Endodermal cell (in vitro differentiated cells): ENCODE data around the gene LRRC3. TPM values are rescaled to one million over a fixed set of nuclear protein-coding genes. Genes with fewer than 3 reads are reported as not detected.

Source experiments
- DNase-seq: peaks from one replicate; pipeline ENCODE4 v3.0.0-alpha.2; 2017
- H3K27ac ChIP-seq: 2 replicates; pipeline ENCODE4 v1.5.1; 2013; ENCODE audit warnings: mild to moderate bottlenecking, low read depth, low read length, moderate library complexity
- H3K27me3 ChIP-seq: 2 replicates; pipeline ENCODE4 v1.6.1; 2013; ENCODE audit warnings: mild to moderate bottlenecking, low read length, moderate library complexity; ENCODE audit not compliant: insufficient read depth, control insufficient read depth, poor library complexity, severe bottlenecking
- H3K36me3 ChIP-seq: 2 replicates; pipeline ENCODE4 v1.7.0; 2013; ENCODE audit warnings: mild to moderate bottlenecking, low read length, moderate library complexity; ENCODE audit not compliant: control insufficient read depth, insufficient read depth
- H3K4me1 ChIP-seq: one replicate; pipeline ENCODE4 v1.7.0; 2013; ENCODE audit warnings: low read length; ENCODE audit not compliant: control insufficient read depth, insufficient read depth
- H3K4me3 ChIP-seq: 2 replicates; pipeline ENCODE4 v1.5.1; 2013; ENCODE audit warnings: mild to moderate bottlenecking, low read length, moderate library complexity
- H3K9ac ChIP-seq: 2 replicates; pipeline ENCODE4 v1.6.1; 2013; ENCODE audit warnings: mild to moderate bottlenecking, low read length, moderate library complexity; ENCODE audit not compliant: poor library complexity, severe bottlenecking; ENCODE audit errors: extremely low read depth
- H3K9me3 ChIP-seq: 2 replicates; pipeline ENCODE4 v1.6.1; 2013; ENCODE audit warnings: mild to moderate bottlenecking, low read length, moderate library complexity; ENCODE audit not compliant: control insufficient read depth
- H3K27ac Mint-ChIP-seq: 2 replicates; pipeline ENCODE4 v1.8.0; 2020; ENCODE audit warnings: mixed read lengths
- H3K27me3 Mint-ChIP-seq: 2 replicates; pipeline ENCODE4 v1.8.0; 2021; ENCODE audit warnings: mild to moderate bottlenecking, mixed read lengths; ENCODE audit not compliant: insufficient read depth
- H3K36me3 Mint-ChIP-seq: 2 replicates; pipeline ENCODE4 v1.8.0; 2020; ENCODE audit warnings: low read depth, mixed read lengths
- H3K4me1 Mint-ChIP-seq: 2 replicates; pipeline ENCODE4 v1.8.0; 2020; ENCODE audit warnings: mixed read lengths
- H3K4me3 Mint-ChIP-seq: 2 replicates; pipeline ENCODE4 v1.8.0; 2020; ENCODE audit warnings: mild to moderate bottlenecking, moderate library complexity, mixed read lengths
- H3K9me3 Mint-ChIP-seq: 2 replicates; pipeline ENCODE4 v1.8.0; 2020; ENCODE audit warnings: mild to moderate bottlenecking, mixed read lengths
- CTCF ChIP-seq: fragments of 200-600 bp; sonication (generic); conservative IDR thresholded peaks from 2 replicates; pipeline ENCODE4 v1.5.0; 2021; ENCODE audit warnings: antibody characterized with exemption, mild to moderate bottlenecking
- WGBS, 2 experiments: methylation state at CpG; one replicate each; pipeline versions ENCODE4 v1.1.5 to v1.1.7; 2013; ENCODE audit warnings: missing lambda C conversion rate in 2 of 2, mixed read lengths in 1 of 2; ENCODE audit not compliant: insufficient coverage in 1 of 2, insufficient read length in 1 of 2; 5-methylcytosine and 5-hydroxymethylcytosine counted together
- long read RNA-seq, 4 experiments: library from polyadenylated mRNA in 2 of 4; library from RNA in 1 of 4; library from capped mRNA in 1 of 4; stranded (forward) in 3 of 4; unstranded in 1 of 4; transcript quantifications; one replicate each; pipeline ENCODE4 v2.0.0, GENCODE V29; 2020 to 2021; ENCODE audit warnings: inconsistent platforms in 1 of 4
- polyA plus RNA-seq, 2 experiments: library from polyadenylated mRNA; stranded (reverse); fragments of 50-300 nt; gene quantifications; one replicate each; pipeline ENCODE4 v1.2.3, GENCODE V29; 2013
- total RNA-seq, 2 donors: library from RNA; stranded (reverse); fragmentation: NEBNext Ultra II Directional in 1 of 2; extraction: Animal tissue kit (Norgen Biotek cat#: 25700) in 1 of 2; gene quantifications; 2 replicates in 1 of 2; 3 replicates in 1 of 2; pipeline ENCODE4 v1.2.1, GENCODE V29; 2021

Gene LRRC3, protein sequence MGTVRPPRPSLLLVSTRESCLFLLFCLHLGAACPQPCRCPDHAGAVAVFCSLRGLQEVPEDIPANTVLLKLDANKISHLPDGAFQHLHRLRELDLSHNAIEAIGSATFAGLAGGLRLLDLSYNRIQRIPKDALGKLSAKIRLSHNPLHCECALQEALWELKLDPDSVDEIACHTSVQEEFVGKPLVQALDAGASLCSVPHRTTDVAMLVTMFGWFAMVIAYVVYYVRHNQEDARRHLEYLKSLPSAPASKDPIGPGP
- 10 to 100 TPM; 14.1 to 16.5 TPM for total RNA-seq
- 13.7 TPM for polyA plus RNA-seq (2013, experiment 1 of 2)
- polyA plus RNA-seq (2013, experiment 2 of 2), result 14.0 TPM
- long read RNA-seq, experiment 1, partial matches to known transcripts, result 1 of 10 reads
- long read RNA-seq, experiment 1, other reads (novel, unspliced or antisense), result 9 of 10 reads
- long read RNA-seq, experiment 2, full-length matches to known transcripts, result 14 of 41 reads
- long read RNA-seq, experiment 2, partial matches to known transcripts, result 3 of 41 reads
- long read RNA-seq, experiment 2, other reads (novel, unspliced or antisense), result 24 of 41 reads
- long read RNA-seq, experiment 3, full-length matches to known transcripts, result 5 of 24 reads
- long read RNA-seq, experiment 3, partial matches to known transcripts, result 0 of 24 reads
- long read RNA-seq, experiment 3, other reads (novel, unspliced or antisense), result 19 of 24 reads
- long read RNA-seq, experiment 4, result 0 reads

DNA sequence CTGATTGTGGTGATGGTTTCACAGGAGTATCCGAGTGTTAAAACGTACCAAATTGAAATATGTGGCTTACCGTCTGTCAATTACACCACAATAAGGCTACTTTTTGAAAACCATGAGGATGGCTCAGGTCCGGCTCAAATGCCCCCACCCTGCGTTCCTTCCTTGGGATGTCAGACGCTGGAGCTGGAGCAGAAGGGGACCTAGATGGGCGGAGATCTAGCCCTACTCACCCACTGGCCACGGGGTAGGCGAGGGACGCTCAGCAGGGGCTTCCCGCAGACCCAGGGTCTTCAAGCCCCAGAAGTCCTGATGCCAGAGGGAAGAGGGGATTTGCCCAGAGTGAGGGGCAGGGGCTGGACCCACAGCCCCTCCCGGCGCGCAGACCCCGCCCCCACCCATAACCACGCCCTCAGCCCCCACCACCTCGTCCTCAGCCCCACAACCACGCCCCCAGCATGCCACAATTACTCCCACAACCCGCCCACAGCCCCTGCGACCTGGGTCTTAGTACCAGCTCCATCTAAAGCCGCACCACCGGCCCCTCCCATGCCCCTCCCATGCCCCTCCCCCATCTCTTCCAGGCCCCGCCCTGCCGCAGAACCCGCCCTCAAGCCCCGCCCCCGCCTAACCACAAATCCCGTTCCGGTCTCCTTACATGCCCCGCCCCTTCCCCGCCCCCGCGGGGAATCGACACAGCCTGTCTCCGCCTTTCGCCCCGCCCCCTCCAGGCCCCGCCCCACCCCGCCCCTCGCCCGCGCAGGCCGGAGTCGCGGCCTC is at the start of gene LRRC3:
TSS of gene LRRC3 (plus strand) at position 764 of the 777 bp plus-strand sequence. CDS start 1,135 bp downstream, outside the sequence.
- no peaks in the 10 kb centered on the region for H3K4me1 Mint-ChIP-seq
- H3K4me3 Mint-ChIP-seq, result peak within 1 kb of the TSS; percentile 67
- Histone ChIP-seq H3K27ac (no peak within 1 kb of the TSS), H3K9ac (peak within 1 kb of the TSS; percentile 69), H3K27me3 (no peaks in the 10 kb centered on the region), H3K36me3 (peaks cover 54% of the 10 kb centered on the region), H3K4me3 (peak within 1 kb of the TSS; percentile 86), H3K9me3 (peaks cover 28% of the 10 kb centered on the region), H3K4me1 (peaks cover 15% of the 10 kb centered on the region)
- TF ChIP-seq CTCF, result no peak
- DNase-seq, result peak; percentile 99
- peaks cover 17% of the 10 kb centered on the region for H3K27me3 Mint-ChIP-seq
- 7 to 12% methylated on average over 5 to 32 of the region's 45 CpGs for WGBS, 2 experiments
- H3K27ac Mint-ChIP-seq, result no peak within 1 kb of the TSS
- peaks cover 5% of the 10 kb centered on the region for H3K9me3 Mint-ChIP-seq
- H3K36me3 Mint-ChIP-seq, result peaks cover 11% of the 10 kb centered on the region

- H3K4me1 ChIP-seq, result no peaks in the 10 kb centered on the region
- no peak for TF ChIP-seq CTCF
- Mint-ChIP-seq H3K4me3 (no peak overlapping the region), H3K27me3 (no peaks in the 10 kb centered on the region), H3K4me1 (no peaks in the 10 kb centered on the region), H3K27ac (no peak overlapping the region), H3K9me3 (peaks cover 30% of the 10 kb centered on the region), H3K36me3 (peaks cover 5% of the 10 kb centered on the region)
- no peak overlapping the region for H3K4me3 ChIP-seq
- H3K27me3 ChIP-seq, result no peaks in the 10 kb centered on the region
- H3K36me3 ChIP-seq, result no peaks in the 10 kb centered on the region
- H3K9me3 ChIP-seq, result peaks cover 25% of the 10 kb centered on the region
- H3K9ac ChIP-seq, result no peak overlapping the region
- no peak for DNase-seq
- 85 to 88% methylated on average over 23 to 37 of the region's 37 CpGs for WGBS, 2 experiments
- H3K27ac ChIP-seq, result no peak overlapping the region
Observed at GRCh38 chr21:44405948-44406872, 49.1 kb upstream of the LRRC3 start.
